Measurements from ENCODE around the gene KRTAP10-11. TPM values are rescaled to one million over a fixed set of nuclear protein-coding genes. Genes with fewer than 3 reads are reported as not detected.

Gene KRTAP10-11
- total RNA-seq, 1 donor from 2014 or later: not detected

DNA sequence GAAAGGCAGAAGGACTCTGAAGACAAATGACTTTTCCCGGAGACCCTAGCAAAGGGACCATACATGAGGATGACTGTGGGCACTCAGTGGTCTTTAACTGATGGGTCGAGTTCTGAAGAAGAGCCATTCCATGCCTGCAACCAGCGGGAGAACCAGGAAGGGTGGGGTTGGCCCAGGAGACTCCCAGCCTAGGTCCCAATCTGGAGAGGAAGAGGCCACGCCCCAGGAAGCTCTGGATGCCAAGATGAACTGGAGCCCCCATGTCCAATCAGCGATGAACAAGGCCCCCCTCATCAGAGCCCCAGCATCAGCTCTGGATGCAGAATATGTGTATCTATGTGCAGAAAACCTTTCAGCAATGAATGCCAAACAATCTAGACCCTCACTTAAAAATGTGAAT, 5.5 kb upstream of the KRTAP10-11 start:
- Mint-ChIP-seq H3K4me3 (no peak overlapping the region), H3K27ac (no peak overlapping the region)
- TF ChIP-seq, protein P1, sequence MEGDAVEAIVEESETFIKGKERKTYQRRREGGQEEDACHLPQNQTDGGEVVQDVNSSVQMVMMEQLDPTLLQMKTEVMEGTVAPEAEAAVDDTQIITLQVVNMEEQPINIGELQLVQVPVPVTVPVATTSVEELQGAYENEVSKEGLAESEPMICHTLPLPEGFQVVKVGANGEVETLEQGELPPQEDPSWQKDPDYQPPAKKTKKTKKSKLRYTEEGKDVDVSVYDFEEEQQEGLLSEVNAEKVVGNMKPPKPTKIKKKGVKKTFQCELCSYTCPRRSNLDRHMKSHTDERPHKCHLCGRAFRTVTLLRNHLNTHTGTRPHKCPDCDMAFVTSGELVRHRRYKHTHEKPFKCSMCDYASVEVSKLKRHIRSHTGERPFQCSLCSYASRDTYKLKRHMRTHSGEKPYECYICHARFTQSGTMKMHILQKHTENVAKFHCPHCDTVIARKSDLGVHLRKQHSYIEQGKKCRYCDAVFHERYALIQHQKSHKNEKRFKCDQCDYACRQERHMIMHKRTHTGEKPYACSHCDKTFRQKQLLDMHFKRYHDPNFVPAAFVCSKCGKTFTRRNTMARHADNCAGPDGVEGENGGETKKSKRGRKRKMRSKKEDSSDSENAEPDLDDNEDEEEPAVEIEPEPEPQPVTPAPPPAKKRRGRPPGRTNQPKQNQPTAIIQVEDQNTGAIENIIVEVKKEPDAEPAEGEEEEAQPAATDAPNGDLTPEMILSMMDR (IDR thresholded peaks at IDR 0.05): no peak
- TF ChIP-seq EZH2 (IDR thresholded peaks at IDR 0.05): no peak
- TF ChIP-seq EZH2phosphoT487 (IDR thresholded peaks at IDR 0.05): no peak

DNA sequence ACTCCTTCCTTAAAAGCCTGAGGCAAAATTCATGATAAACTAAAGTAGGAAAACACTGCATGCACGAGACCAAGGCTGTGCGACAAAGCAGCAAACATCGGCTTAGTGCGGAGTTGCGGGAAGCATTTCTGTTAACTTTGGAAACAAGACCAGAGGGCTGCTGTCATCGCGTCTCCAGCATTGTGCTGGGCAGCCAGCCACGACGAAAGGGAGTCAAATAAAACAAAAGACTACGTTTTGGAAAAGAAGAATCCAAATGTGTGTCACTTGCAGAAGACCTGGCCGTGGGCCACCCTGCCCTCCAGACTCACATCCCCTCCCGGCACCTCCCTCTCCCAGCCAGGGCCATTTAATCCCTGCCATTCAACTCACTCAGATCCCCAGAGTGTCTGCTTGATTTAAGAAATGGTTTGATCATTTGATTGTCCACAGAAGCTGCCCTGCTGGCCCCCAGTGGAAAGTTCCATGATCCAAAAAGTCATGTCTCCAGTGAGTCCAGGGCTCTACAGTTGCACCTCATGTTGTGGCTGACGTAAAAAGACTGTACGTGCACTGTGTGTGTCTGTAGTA, 2.4 kb upstream of the KRTAP10-11 start:
- TF ChIP-seq EZH2phosphoT487 (IDR thresholded peaks at IDR 0.05) (no peak), EZH2 (IDR thresholded peaks at IDR 0.05) (no peak)
- TF ChIP-seq, protein P1 (IDR thresholded peaks at IDR 0.05): no peak
- DNase-seq (ENCODE audit: low spot score): peak; percentile 37
- no peak overlapping the region for H3K4me3 ChIP-seq
- H3K4me2 ChIP-seq: no peak overlapping the region
- H3K27ac ChIP-seq: no peak overlapping the region
- H3K36me3 ChIP-seq: no peaks in the 10 kb centered on the region
- H3F3A ChIP-seq (ENCODE audit: low read depth): peaks cover 16% of the 10 kb centered on the region
- Mint-ChIP-seq H3K27me3 (ENCODE audit: insufficient read depth, low read depth) (peaks cover 18% of the 10 kb centered on the region), H3K9me3 (peaks cover 36% of the 10 kb centered on the region), H3K4me1 (peaks cover 15% of the 10 kb centered on the region), H3K27ac (no peak overlapping the region), H3K36me3 (no peaks in the 10 kb centered on the region), H3K4me3 (no peak overlapping the region)
- H3K9me3 ChIP-seq (ENCODE audit: low read depth): peaks cover 8% of the 10 kb centered on the region
- H3K4me1 ChIP-seq: peaks cover 19% of the 10 kb centered on the region
- H2AFZ ChIP-seq (replicated peaks): peak overlapping the region; percentile 31
- no peaks in the 10 kb centered on the region for H4K20me1 ChIP-seq (ENCODE audit: low read depth)
- no peaks in the 10 kb centered on the region for H3K27me3 ChIP-seq
- H3K9ac ChIP-seq: no peak overlapping the region
- H3K79me2 ChIP-seq (ENCODE audit: low read depth): no peaks in the 10 kb centered on the region

More for the DNA sequence above, 5.5 kb upstream of the KRTAP10-11 start:
- H3K4me3 ChIP-seq: no peak overlapping the region
- H3K79me2 ChIP-seq (ENCODE audit: low read depth): no peaks in the 10 kb centered on the region
- no peak for DNase-seq (ENCODE audit: low spot score)
- H4K20me1 ChIP-seq (ENCODE audit: low read depth): no peaks in the 10 kb centered on the region
- peaks cover 11% of the 10 kb centered on the region for H3K4me1 ChIP-seq
- peaks cover 8% of the 10 kb centered on the region for H3K9me3 ChIP-seq (ENCODE audit: low read depth)
- no peak overlapping the region for H2AFZ ChIP-seq (replicated peaks)
- Mint-ChIP-seq H3K4me1 (peaks cover 16% of the 10 kb centered on the region), H3K9me3 (peaks cover 30% of the 10 kb centered on the region), H3K36me3 (no peaks in the 10 kb centered on the region), H3K27me3 (ENCODE audit: insufficient read depth, low read depth) (peaks cover 12% of the 10 kb centered on the region)
- no peak overlapping the region for H3K4me2 ChIP-seq
- H3K9ac ChIP-seq: no peak overlapping the region
- H3K27me3 ChIP-seq: no peaks in the 10 kb centered on the region
- H3F3A ChIP-seq (ENCODE audit: low read depth): peaks cover 9% of the 10 kb centered on the region
- no peaks in the 10 kb centered on the region for H3K36me3 ChIP-seq
- no peak overlapping the region for H3K27ac ChIP-seq

DNA sequence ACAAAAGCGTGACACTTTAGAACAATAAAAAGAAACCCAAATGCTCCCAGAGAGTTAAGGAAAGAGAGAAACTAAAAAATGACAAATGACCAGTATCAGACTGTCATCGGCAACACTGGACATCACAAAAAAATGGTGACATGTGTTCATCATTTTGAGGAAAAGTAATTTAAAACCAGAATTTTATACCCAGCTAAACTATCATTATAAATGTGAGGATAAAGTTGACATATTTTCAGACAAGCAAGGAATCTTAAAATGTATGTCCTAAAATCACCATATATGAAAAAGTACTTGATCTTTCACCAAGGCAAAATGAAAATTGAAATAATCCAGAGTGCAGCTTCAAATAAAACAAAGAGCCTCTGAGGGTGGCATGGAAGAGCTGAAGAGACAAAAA, 1.3 kb upstream of the KRTAP10-11 start:
- Histone ChIP-seq H3F3A (ENCODE audit: low read depth) (peaks cover 16% of the 10 kb centered on the region), H2AFZ (replicated peaks) (no peak overlapping the region), H3K27ac (no peak overlapping the region), H3K4me1 (peaks cover 19% of the 10 kb centered on the region), H3K9ac (no peak overlapping the region), H3K27me3 (no peaks in the 10 kb centered on the region), H3K79me2 (ENCODE audit: low read depth) (no peaks in the 10 kb centered on the region), H3K9me3 (ENCODE audit: low read depth) (peaks cover 8% of the 10 kb centered on the region), H4K20me1 (ENCODE audit: low read depth) (no peaks in the 10 kb centered on the region), H3K36me3 (no peaks in the 10 kb centered on the region), H3K4me3 (no peak overlapping the region), H3K4me2 (no peak overlapping the region)
- TF ChIP-seq, protein P1 (IDR thresholded peaks at IDR 0.05): no peak
- TF ChIP-seq EZH2phosphoT487 (IDR thresholded peaks at IDR 0.05) (no peak), EZH2 (IDR thresholded peaks at IDR 0.05) (no peak)
- no peak overlapping the region for H3K4me3 Mint-ChIP-seq
- no peak overlapping the region for H3K27ac Mint-ChIP-seq
- peaks cover 35% of the 10 kb centered on the region for H3K9me3 Mint-ChIP-seq
- H3K4me1 Mint-ChIP-seq: peaks cover 15% of the 10 kb centered on the region
- DNase-seq (ENCODE audit: low spot score): no peak
- H3K36me3 Mint-ChIP-seq: no peaks in the 10 kb centered on the region
- peaks cover 14% of the 10 kb centered on the region for H3K27me3 Mint-ChIP-seq (ENCODE audit: insufficient read depth, low read depth)
